ENCODE data around the gene TRIP13.

The TRIP13 gene

DNA sequence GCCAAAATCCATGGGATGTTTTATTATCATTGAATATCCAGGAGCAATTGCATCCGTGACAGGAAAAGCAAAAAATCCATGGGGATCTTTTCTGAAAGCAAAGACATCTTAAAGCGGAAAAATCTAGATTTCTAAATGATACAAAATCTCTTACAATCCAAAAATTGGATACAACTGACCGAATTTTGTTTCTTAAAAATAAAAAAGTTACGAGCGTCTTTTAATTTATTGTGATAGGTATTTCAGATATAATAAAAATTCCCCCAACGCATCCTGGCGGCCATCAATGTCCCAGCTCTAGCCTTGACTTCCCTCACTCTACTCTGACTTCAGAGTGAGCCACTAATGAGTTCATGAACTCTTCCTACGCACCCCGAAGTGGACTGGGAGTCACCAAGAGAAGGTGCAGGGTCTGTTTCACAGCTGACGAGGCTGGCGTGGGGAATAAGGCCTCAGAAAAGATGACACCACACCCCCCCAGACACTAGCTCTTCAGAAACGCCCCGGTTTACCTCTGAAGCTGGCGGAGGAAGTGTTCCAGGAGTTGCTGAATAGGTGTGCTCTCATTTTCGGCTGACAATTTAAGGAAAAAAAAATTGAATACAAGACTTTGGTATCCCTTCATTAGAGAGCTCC lies 3.5 kb upstream of the TRIP13 start:
- Mint-ChIP-seq H3K4me1 (ENCODE audit: low read depth) (peaks cover 36% of the 10 kb centered on the region), H3K27me3 (no peaks in the 10 kb centered on the region), H3K36me3 (ENCODE audit: low read depth) (peaks cover 84% of the 10 kb centered on the region), H3K9me3 (no peaks in the 10 kb centered on the region), H3K27ac (no peak overlapping the region), H3K4me3 (no peak overlapping the region)

DNA sequence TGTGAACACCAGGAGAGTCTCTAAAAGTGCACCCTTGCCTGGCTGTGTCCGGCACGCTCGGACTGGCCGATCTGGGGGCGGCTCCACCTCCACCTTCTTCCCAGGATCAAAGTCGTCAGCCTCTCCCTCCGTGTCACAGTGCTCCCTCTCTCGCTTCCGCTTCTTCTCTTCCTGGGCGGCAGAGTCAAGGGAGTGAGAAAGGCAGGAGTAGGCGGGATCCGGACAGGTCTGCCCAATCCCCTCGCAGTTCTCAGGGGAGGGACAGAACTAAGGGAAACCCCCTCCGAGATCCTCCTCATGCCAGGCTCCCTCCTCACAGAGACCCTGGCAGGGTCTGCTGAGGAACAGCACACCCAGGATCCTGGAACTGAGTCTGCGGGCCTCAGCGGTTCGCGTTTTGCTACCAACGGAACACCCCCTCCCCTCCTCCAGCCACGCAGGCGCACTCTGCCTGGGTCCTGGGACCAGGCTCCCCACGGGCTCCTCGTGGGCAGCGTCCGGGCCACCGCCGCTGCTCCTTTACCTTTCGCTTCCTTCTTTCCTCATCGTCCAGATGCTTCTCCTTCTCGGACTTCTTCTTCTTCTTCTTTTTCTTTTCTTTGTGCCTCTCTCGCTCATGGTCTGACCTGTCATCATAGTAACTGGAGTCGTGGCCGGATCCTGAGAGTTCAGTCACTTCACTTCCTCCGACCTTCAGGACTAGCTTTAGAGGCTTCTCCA lies 1.4 kb upstream of the TRIP13 start:
- no peaks in the 10 kb centered on the region for H3K27me3 Mint-ChIP-seq
- peaks cover 36% of the 10 kb centered on the region for H3K4me1 Mint-ChIP-seq (ENCODE audit: low read depth)
- H3K27ac Mint-ChIP-seq = peak overlapping the region; percentile 92
- H3K9me3 Mint-ChIP-seq = no peaks in the 10 kb centered on the region
- peak overlapping the region; percentile 87 for H3K4me3 Mint-ChIP-seq
- H3K36me3 Mint-ChIP-seq (ENCODE audit: low read depth) = peaks cover 80% of the 10 kb centered on the region

- peak overlapping the region; percentile 87 for H3K4me3 Mint-ChIP-seq
- no peaks in the 10 kb centered on the region for H3K27me3 Mint-ChIP-seq
- no peaks in the 10 kb centered on the region for H3K9me3 Mint-ChIP-seq
- H3K27ac Mint-ChIP-seq = peak overlapping the region; percentile 92
- H3K36me3 Mint-ChIP-seq (ENCODE audit: low read depth) = peaks cover 79% of the 10 kb centered on the region
- H3K4me1 Mint-ChIP-seq (ENCODE audit: low read depth) = peaks cover 36% of the 10 kb centered on the region
Observed at GRCh38 chr5:891837-892393, 769 bp upstream of the TRIP13 start.

GRCh38 chr5:893137-893506 lies 438 bp downstream of the TRIP13 start:
- Mint-ChIP-seq H3K9me3 (no peaks in the 10 kb centered on the region), H3K36me3 (ENCODE audit: low read depth) (peaks cover 67% of the 10 kb centered on the region), H3K27ac (peak overlapping the region; percentile 40), H3K27me3 (no peaks in the 10 kb centered on the region), H3K4me3 (peak overlapping the region; percentile 87), H3K4me1 (ENCODE audit: low read depth) (peaks cover 36% of the 10 kb centered on the region)

GRCh38 chr5:893711-894110 lies 1.0 kb downstream of the TRIP13 start:
- H3K36me3 Mint-ChIP-seq (ENCODE audit: low read depth) = peaks cover 61% of the 10 kb centered on the region
- no peaks in the 10 kb centered on the region for H3K9me3 Mint-ChIP-seq
- H3K27me3 Mint-ChIP-seq = no peaks in the 10 kb centered on the region
- H3K4me1 Mint-ChIP-seq (ENCODE audit: low read depth) = peaks cover 30% of the 10 kb centered on the region
- peak overlapping the region; percentile 87 for H3K4me3 Mint-ChIP-seq
- peak overlapping the region; percentile 40 for H3K27ac Mint-ChIP-seq

- Mint-ChIP-seq H3K27ac (no peak overlapping the region), H3K36me3 (ENCODE audit: low read depth) (peaks cover 59% of the 10 kb centered on the region), H3K27me3 (no peaks in the 10 kb centered on the region), H3K9me3 (no peaks in the 10 kb centered on the region), H3K4me1 (ENCODE audit: low read depth) (no peaks in the 10 kb centered on the region), H3K4me3 (no peak overlapping the region)
Observed at GRCh38 chr5:900781-901180, 8.1 kb downstream of the TRIP13 start.

DNA sequence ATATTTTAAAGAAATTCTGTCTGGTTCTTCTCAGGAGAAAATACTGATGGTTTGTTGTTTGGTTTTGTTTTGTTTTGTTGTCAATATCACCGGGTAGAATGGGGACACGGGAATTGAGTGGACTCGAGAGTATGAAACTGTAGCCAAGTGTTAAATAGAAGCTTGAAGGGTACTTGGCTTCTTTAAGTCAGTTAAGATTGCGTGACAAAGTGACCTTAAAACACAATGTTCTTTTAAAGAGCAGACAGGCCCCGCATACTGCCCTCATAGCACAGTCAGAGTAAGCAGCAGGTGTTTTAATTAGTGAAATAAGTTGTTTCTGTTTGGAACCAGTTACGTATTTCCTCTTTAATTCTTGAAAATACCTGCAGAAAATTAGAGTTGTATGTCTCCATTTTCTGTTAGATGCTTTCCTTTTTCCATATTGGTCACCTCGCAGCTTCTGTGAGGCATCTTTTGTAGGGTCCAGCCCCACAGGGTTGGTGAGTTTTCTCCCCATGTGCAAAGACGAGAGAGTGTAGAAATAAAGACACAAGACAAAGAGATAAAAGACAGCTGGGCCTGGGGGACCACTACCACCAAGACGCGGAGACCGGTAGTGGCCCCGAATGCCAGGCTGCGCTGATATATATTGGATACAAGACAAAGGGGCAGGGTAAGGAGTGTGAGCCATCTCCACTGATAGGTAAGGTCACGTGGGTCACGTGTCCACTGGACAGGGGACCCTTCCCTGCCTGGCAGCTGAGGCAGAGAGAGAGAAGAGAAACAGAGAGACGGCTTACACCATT lies 9.6 kb downstream of the TRIP13 start:
- Mint-ChIP-seq H3K36me3 (ENCODE audit: low read depth) (peaks cover 61% of the 10 kb centered on the region), H3K4me3 (no peak overlapping the region), H3K27me3 (no peaks in the 10 kb centered on the region), H3K9me3 (no peaks in the 10 kb centered on the region), H3K27ac (no peak overlapping the region), H3K4me1 (ENCODE audit: low read depth) (no peaks in the 10 kb centered on the region)

- Mint-ChIP-seq H3K9me3 (no peaks in the 10 kb centered on the region), H3K4me1 (ENCODE audit: low read depth) (no peaks in the 10 kb centered on the region), H3K36me3 (ENCODE audit: low read depth) (peaks cover 71% of the 10 kb centered on the region), H3K27ac (no peak overlapping the region), H3K4me3 (no peak overlapping the region), H3K27me3 (no peaks in the 10 kb centered on the region)
Observed at GRCh38 chr5:903756-904096, 11.0 kb downstream of the TRIP13 start.

GRCh38 chr5:905139-905642 lies 12.5 kb downstream of the TRIP13 start:
- H3K27ac Mint-ChIP-seq = no peak overlapping the region
- H3K36me3 Mint-ChIP-seq (ENCODE audit: low read depth) = peaks cover 80% of the 10 kb centered on the region
- no peak overlapping the region for H3K4me3 Mint-ChIP-seq
- no peaks in the 10 kb centered on the region for H3K27me3 Mint-ChIP-seq
- no peaks in the 10 kb centered on the region for H3K9me3 Mint-ChIP-seq
- H3K4me1 Mint-ChIP-seq (ENCODE audit: low read depth) = no peaks in the 10 kb centered on the region

- H3K27ac Mint-ChIP-seq = no peak overlapping the region
Observed at GRCh38 chr5:907366-907910, 14.8 kb downstream of the TRIP13 start.

DNA sequence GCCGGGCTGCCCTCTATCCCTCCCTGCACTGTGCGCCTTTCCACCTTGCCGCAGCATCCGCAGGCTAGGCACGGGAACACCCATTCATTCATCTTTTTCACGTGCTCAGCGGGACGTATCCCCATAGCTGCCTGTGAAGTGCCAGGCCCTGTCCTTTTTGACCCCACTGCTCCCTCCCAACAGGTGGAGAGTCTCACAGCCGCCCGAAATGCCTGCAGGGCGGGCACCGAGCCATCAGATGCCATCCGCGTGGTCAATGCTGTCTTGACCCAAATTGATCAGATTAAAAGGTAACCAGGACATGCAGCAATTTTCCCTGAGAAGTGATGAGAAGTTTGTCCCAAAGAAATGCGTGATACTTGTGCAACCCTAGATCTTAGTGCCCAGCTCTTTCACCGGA lies 15.5 kb downstream of the TRIP13 start:
- H3K4me1 Mint-ChIP-seq (ENCODE audit: low read depth) = peaks cover 16% of the 10 kb centered on the region
- H3K36me3 Mint-ChIP-seq (ENCODE audit: low read depth) = peaks cover 77% of the 10 kb centered on the region
- H3K27ac Mint-ChIP-seq = no peak overlapping the region
- no peak overlapping the region for H3K4me3 Mint-ChIP-seq
- no peaks in the 10 kb centered on the region for H3K9me3 Mint-ChIP-seq
- H3K27me3 Mint-ChIP-seq = no peaks in the 10 kb centered on the region

More at GRCh38 chr5:907366-907910, 14.8 kb downstream of the TRIP13 start:
- Mint-ChIP-seq H3K4me1 (ENCODE audit: low read depth) (peaks cover 9% of the 10 kb centered on the region), H3K27me3 (no peaks in the 10 kb centered on the region), H3K36me3 (ENCODE audit: low read depth) (peaks cover 76% of the 10 kb centered on the region), H3K4me3 (no peak overlapping the region), H3K9me3 (no peaks in the 10 kb centered on the region)

GRCh38 chr5:909086-909485 lies 16.4 kb downstream of the TRIP13 start:
- Mint-ChIP-seq H3K9me3 (no peaks in the 10 kb centered on the region), H3K27me3 (no peaks in the 10 kb centered on the region), H3K4me1 (ENCODE audit: low read depth) (peaks cover 26% of the 10 kb centered on the region), H3K27ac (peak overlapping the region; percentile 26), H3K4me3 (no peak overlapping the region), H3K36me3 (ENCODE audit: low read depth) (peaks cover 81% of the 10 kb centered on the region)

- Mint-ChIP-seq H3K4me3 (no peak overlapping the region), H3K9me3 (no peaks in the 10 kb centered on the region), H3K27me3 (no peaks in the 10 kb centered on the region), H3K36me3 (ENCODE audit: low read depth) (peaks cover 80% of the 10 kb centered on the region), H3K27ac (no peak overlapping the region), H3K4me1 (ENCODE audit: low read depth) (peaks cover 28% of the 10 kb centered on the region)
Observed at GRCh38 chr5:909994-910768, 17.5 kb downstream of the TRIP13 start.

DNA sequence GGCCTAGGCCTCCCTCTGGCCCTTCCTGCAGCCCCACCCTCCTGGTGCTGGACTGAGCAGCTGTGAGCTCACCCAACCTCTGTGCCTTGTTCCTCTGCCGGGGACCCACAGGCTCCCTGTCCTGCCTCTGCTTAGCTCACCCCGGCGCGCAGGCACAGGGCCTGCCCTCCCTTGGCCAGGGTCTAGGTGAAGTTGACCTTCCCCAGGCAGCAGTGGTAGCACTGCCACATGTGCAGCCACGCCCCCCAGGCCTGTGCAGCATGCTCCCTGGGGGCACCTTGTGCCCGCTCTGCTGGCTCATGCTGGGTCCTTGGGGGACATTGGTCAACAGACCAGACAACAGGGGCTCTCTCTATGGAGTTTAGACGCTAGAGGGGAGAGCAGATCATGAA lies 18.1 kb downstream of the TRIP13 start:
- Mint-ChIP-seq H3K4me3 (no peak overlapping the region), H3K4me1 (ENCODE audit: low read depth) (peaks cover 28% of the 10 kb centered on the region), H3K27me3 (no peaks in the 10 kb centered on the region), H3K36me3 (ENCODE audit: low read depth) (peaks cover 74% of the 10 kb centered on the region), H3K9me3 (no peaks in the 10 kb centered on the region), H3K27ac (no peak overlapping the region)
